ENCODE results near the gene CCDC183.
"Not testable (repeated sequence)": the region's sequence is repeated elsewhere in the genome, so short reads cannot be mapped to it uniquely, and the experiment has no call there.

Gene CCDC183

DNA sequence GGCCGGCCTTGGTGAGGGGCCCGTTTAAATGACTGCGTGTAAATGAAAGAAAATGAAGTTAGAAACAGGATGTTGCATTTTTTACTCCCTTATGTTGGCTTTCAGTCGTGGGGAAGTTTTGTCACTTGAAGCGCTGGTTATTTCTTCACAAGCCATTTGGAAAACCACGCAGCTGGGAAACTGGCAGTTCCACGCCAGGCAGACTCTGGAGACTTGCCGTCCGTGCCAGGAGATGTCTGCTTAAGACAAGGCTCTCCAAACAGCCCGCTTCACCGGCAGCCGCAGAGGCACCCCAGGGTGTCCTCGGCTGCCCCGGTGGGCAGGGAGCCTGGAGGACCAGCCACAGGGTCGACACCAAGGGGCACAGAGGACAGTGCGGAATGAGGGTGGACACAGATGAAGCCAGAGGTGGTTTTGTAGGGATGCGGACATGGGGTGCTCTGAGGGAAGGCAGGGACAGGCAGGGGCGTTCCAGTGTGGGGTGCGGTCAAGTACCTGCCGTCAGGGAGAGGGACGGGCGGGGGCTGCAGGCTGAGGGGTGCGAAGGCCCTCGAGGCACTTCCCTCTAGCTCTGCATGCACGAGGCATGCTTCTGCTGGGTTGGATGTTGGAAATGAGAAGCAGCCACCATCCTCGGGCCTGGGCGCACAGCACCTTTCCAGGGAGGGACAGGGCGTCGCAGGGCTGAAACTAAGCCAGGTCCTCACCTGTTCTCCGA lies 35.0 kb downstream of the CCDC183 start:
- Histone ChIP-seq H3K14ac (ENCODE audit: low read length in 2 of 2) (no peak overlapping the region), H2AFZ (ENCODE audit: low read depth, low read length) (no peak overlapping the region), H2BK15ac (ENCODE audit: low read depth, poor library complexity, severe bottlenecking) (no peak overlapping the region), H3K27ac (ENCODE audit: low read length, poor library complexity, severe bottlenecking) (no peak overlapping the region), H3K9me3 (ENCODE audit: control insufficient read depth, low read length) (no peaks in the 10 kb centered on the region), H3K4me1 (ENCODE audit: control insufficient read depth, insufficient read depth, low read depth, low read length) (peaks cover 5% of the 10 kb centered on the region), H4K8ac (ENCODE audit: low read length) (no peak overlapping the region), H3K4me2 (ENCODE audit: low read length, poor library complexity, severe bottlenecking) (no peak overlapping the region), H3K79me1 (replicated peaks; ENCODE audit: low read length, poor library complexity, severe bottlenecking) (peaks cover 46% of the 10 kb centered on the region), H3K18ac (ENCODE audit: low read depth in 1 of 2, low read length in 2 of 2) (no peak overlapping the region), H2BK5ac (ENCODE audit: low read depth, low read length, poor library complexity, severe bottlenecking) (no peak overlapping the region), H3K9ac (ENCODE audit: low read length) (no peak overlapping the region), H3K27me3 (ENCODE audit: control insufficient read depth in 1 of 2, insufficient read depth in 1 of 2, low read length in 2 of 2) (no peaks in the 10 kb centered on the region), H3K4me3 (ENCODE audit: insufficient read depth in 1 of 2, low read depth in 1 of 2, low read length in 2 of 2) (no peak overlapping the region), H3K23ac (ENCODE audit: low read length in 2 of 2) (no peak overlapping the region), H2BK12ac (ENCODE audit: low read length in 2 of 2) (no peak overlapping the region), H2BK120ac (ENCODE audit: low read depth, low read length) (no peak overlapping the region), H4K91ac (ENCODE audit: low read length) (peak overlapping the region; percentile 45), H3K36me3 (ENCODE audit: control insufficient read depth in 1 of 2, insufficient read depth in 2 of 2, low read depth in 1 of 2, low read length in 2 of 2) (peaks cover 68 to 88% of the 10 kb centered on the region in 2 experiments), H3K4ac (ENCODE audit: low read depth in 1 of 2, low read length in 2 of 2) (no peak overlapping the region), H2AK5ac (ENCODE audit: low read length, severe bottlenecking) (no peak overlapping the region)
- 98% methylated on average over 30 of the region's 30 CpGs for WGBS
- no peak for DNase-seq

DNA sequence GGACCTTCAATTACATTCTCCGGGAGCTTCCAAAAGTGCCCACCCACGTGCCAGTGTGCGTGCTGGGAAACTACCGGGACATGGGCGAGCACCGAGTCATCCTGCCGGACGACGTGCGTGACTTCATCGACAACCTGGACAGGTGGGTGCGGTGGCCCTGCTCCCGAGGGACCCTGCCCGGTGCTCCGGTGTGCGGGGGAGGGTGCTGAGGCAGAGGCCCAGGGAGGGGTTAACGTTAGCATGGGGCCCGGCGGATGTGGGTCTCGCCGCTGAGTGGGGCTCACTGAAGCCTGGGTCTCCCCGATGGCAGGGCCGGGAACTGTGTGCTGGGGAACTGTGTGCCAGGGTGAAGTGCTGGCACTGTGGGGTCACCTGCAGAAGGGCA lies 35.6 kb downstream of the CCDC183 start:
- Histone ChIP-seq H2AFZ (ENCODE audit: low read depth, low read length) (no peak overlapping the region), H3K79me1 (replicated peaks; ENCODE audit: low read length, poor library complexity, severe bottlenecking) (peaks cover 41% of the 10 kb centered on the region), H4K91ac (ENCODE audit: low read length) (no peak overlapping the region), H2BK5ac (ENCODE audit: low read depth, low read length, poor library complexity, severe bottlenecking) (no peak overlapping the region), H3K36me3 (ENCODE audit: control insufficient read depth in 1 of 2, insufficient read depth in 2 of 2, low read depth in 1 of 2, low read length in 2 of 2) (peaks cover 65 to 88% of the 10 kb centered on the region in 2 experiments), H2BK12ac (ENCODE audit: low read length in 2 of 2) (no peak overlapping the region), H3K4me2 (ENCODE audit: low read length, poor library complexity, severe bottlenecking) (no peak overlapping the region), H3K18ac (ENCODE audit: low read depth in 1 of 2, low read length in 2 of 2) (no peak overlapping the region), H2AK5ac (ENCODE audit: low read length, severe bottlenecking) (no peak overlapping the region), H4K8ac (ENCODE audit: low read length) (no peak overlapping the region), H2BK120ac (ENCODE audit: low read depth, low read length) (no peak overlapping the region), H3K9me3 (ENCODE audit: control insufficient read depth, low read length) (no peaks in the 10 kb centered on the region), H3K4me3 (ENCODE audit: insufficient read depth in 1 of 2, low read depth in 1 of 2, low read length in 2 of 2) (no peak overlapping the region), H3K4ac (ENCODE audit: low read depth in 1 of 2, low read length in 2 of 2) (no peak overlapping the region), H3K9ac (ENCODE audit: low read length) (no peak overlapping the region), H3K27ac (ENCODE audit: low read length, poor library complexity, severe bottlenecking) (no peak overlapping the region), H3K23ac (ENCODE audit: low read length in 2 of 2) (peak overlapping the region in 1 of 2 experiments; percentile 34), H3K27me3 (ENCODE audit: control insufficient read depth in 1 of 2, insufficient read depth in 1 of 2, low read length in 2 of 2) (no peaks in the 10 kb centered on the region), H3K4me1 (ENCODE audit: control insufficient read depth, insufficient read depth, low read depth, low read length) (peaks cover 5% of the 10 kb centered on the region), H2BK15ac (ENCODE audit: low read depth, poor library complexity, severe bottlenecking) (no peak overlapping the region), H3K14ac (ENCODE audit: low read length in 2 of 2) (no peak overlapping the region)
- 95% methylated on average over 23 of the region's 23 CpGs for WGBS
- DNase-seq = no peak

DNA sequence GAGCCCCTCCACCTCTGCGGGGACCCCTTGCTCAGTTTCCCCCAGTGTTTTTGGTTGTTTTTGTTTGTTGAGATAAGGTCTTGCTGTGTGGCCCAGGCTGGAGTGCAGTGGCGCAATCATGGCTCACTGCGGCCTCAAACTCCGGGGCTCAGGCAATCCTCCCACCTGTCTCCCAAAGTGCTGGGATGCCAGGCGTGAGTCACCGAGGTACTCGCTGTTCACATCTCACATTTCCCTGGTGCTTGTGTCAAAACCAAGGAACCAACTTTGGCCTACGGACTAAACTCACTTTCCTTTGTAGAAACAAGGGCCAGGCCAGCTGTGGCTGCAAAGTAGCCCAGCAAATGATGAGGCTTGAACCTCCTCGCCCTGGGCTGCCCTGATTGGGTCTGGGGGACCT lies 36.4 kb downstream of the CCDC183 start:
- DNase-seq = no peak

DNA sequence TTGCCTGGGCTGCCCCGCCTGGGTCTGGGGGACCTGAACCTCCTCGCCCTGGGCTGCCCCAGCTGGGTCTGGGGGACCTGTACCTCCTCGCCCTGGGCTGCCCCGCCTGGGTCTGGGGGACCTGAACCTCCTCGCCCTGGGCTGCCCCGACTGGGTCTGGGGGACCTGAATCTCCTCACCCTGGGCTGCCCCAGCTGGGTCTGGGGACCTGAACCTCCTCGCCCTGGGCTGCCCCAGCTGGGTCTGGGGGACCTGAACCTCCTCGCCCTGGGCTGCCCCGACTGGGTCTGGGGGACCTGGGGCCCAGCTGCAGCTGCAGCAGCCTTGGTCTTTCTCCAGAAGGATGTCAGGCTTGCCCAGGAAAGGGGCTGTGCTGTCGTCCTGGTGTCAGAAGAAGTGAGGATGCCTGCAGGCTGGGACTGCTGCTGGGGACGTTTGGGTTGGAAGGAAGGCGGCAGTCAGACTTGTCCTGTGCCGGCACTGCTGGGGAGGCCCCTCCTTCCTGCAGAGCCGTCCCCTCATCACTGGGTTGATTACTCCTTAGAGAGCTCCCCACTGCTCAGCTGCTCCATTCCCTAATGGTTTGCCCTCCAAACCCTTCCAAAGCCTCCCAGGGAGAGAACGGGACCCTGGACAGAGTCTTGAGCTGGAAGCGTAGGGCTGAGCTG lies 37.4 kb downstream of the CCDC183 start:
- H3K9me3 ChIP-seq (ENCODE audit: control insufficient read depth, low read length); H3K9ac ChIP-seq (ENCODE audit: low read length); H3K27ac ChIP-seq (ENCODE audit: low read length, poor library complexity, severe bottlenecking); H2AFZ ChIP-seq (ENCODE audit: low read depth, low read length); H2AK5ac ChIP-seq (ENCODE audit: low read length, severe bottlenecking); H4K91ac ChIP-seq (ENCODE audit: low read length); H2BK12ac ChIP-seq (ENCODE audit: low read length in 2 of 2); H2BK120ac ChIP-seq (ENCODE audit: low read depth, low read length); H3K27me3 ChIP-seq (ENCODE audit: control insufficient read depth in 1 of 2, insufficient read depth in 1 of 2, low read length in 2 of 2); H3K4me2 ChIP-seq (ENCODE audit: low read length, poor library complexity, severe bottlenecking); H3K4me3 ChIP-seq (ENCODE audit: insufficient read depth in 1 of 2, low read depth in 1 of 2, low read length in 2 of 2); H3K4me1 ChIP-seq (ENCODE audit: control insufficient read depth, insufficient read depth, low read depth, low read length); H2BK15ac ChIP-seq (ENCODE audit: low read depth, poor library complexity, severe bottlenecking); H4K8ac ChIP-seq (ENCODE audit: low read length); H3K18ac ChIP-seq (ENCODE audit: low read depth in 1 of 2, low read length in 2 of 2); H3K14ac ChIP-seq (ENCODE audit: low read length in 2 of 2); H2BK5ac ChIP-seq (ENCODE audit: low read depth, low read length, poor library complexity, severe bottlenecking); DNase-seq; H3K4ac ChIP-seq (ENCODE audit: low read depth in 1 of 2, low read length in 2 of 2); H3K23ac ChIP-seq (ENCODE audit: low read length in 2 of 2): not testable (repeated sequence)
- Histone ChIP-seq H3K36me3 (ENCODE audit: control insufficient read depth in 1 of 2, insufficient read depth in 2 of 2, low read depth in 1 of 2, low read length in 2 of 2) (peaks cover 50 to 87% of the 10 kb centered on the region in 2 experiments), H3K79me1 (replicated peaks; ENCODE audit: low read length, poor library complexity, severe bottlenecking) (peaks cover 27% of the 10 kb centered on the region)
- 88% methylated on average over 16 of the region's 16 CpGs for WGBS

More for the DNA sequence above, 36.4 kb downstream of the CCDC183 start:
- no peak overlapping the region for H3K23ac ChIP-seq (ENCODE audit: low read length in 2 of 2)
- no peak overlapping the region for H2BK12ac ChIP-seq (ENCODE audit: low read length in 2 of 2)
- H4K8ac ChIP-seq (ENCODE audit: low read length) = no peak overlapping the region
- no peak overlapping the region for H3K4ac ChIP-seq (ENCODE audit: low read depth in 1 of 2, low read length in 2 of 2)
- no peaks in the 10 kb centered on the region for H3K27me3 ChIP-seq (ENCODE audit: control insufficient read depth in 1 of 2, insufficient read depth in 1 of 2, low read length in 2 of 2)
- no peaks in the 10 kb centered on the region for H3K9me3 ChIP-seq (ENCODE audit: control insufficient read depth, low read length)
- H3K4me1 ChIP-seq (ENCODE audit: control insufficient read depth, insufficient read depth, low read depth, low read length) = peaks cover 5% of the 10 kb centered on the region
- H3K36me3 ChIP-seq (ENCODE audit: control insufficient read depth in 1 of 2, insufficient read depth in 2 of 2, low read depth in 1 of 2, low read length in 2 of 2) = peaks cover 57 to 87% of the 10 kb centered on the region in 2 experiments
- H4K91ac ChIP-seq (ENCODE audit: low read length) = no peak overlapping the region
- 97% methylated on average over 9 of the region's 9 CpGs for WGBS
- H2AK5ac ChIP-seq (ENCODE audit: low read length, severe bottlenecking) = no peak overlapping the region
- no peak overlapping the region for H3K4me3 ChIP-seq (ENCODE audit: insufficient read depth in 1 of 2, low read depth in 1 of 2, low read length in 2 of 2)
- H3K14ac ChIP-seq (ENCODE audit: low read length in 2 of 2) = no peak overlapping the region
- no peak overlapping the region for H2BK120ac ChIP-seq (ENCODE audit: low read depth, low read length)
- H2BK15ac ChIP-seq (ENCODE audit: low read depth, poor library complexity, severe bottlenecking) = no peak overlapping the region
- H2BK5ac ChIP-seq (ENCODE audit: low read depth, low read length, poor library complexity, severe bottlenecking) = no peak overlapping the region
- no peak overlapping the region for H2AFZ ChIP-seq (ENCODE audit: low read depth, low read length)
- peaks cover 35% of the 10 kb centered on the region for H3K79me1 ChIP-seq (replicated peaks; ENCODE audit: low read length, poor library complexity, severe bottlenecking)
- no peak overlapping the region for H3K4me2 ChIP-seq (ENCODE audit: low read length, poor library complexity, severe bottlenecking)
- no peak overlapping the region for H3K27ac ChIP-seq (ENCODE audit: low read length, poor library complexity, severe bottlenecking)
- H3K18ac ChIP-seq (ENCODE audit: low read depth in 1 of 2, low read length in 2 of 2) = no peak overlapping the region
- no peak overlapping the region for H3K9ac ChIP-seq (ENCODE audit: low read length)
